Fibroblast of the aortic adventitia (primary cell): Measurements from ENCODE around the gene EPHB3. TPM values are rescaled to one million over a fixed set of nuclear protein-coding genes. Genes with fewer than 3 reads are reported as not detected.

Source experiments
- DNase-seq: peaks from one replicate; pipeline ENCODE4 v3.0.0-alpha.2; 2010; ENCODE audit warnings: low read depth
- H3K4me3 ChIP-seq: 2 replicates; pipeline ENCODE4 v1.5.1; 2011; ENCODE audit warnings: low read depth, mild to moderate bottlenecking, control low read depth, low read length, moderate library complexity
- CTCF ChIP-seq: IDR thresholded peaks from 2 replicates; pipeline ENCODE4 v1.5.1; 2011; ENCODE audit warnings: mild to moderate bottlenecking, low read length, control low read depth, inconsistent platforms; ENCODE audit not compliant: insufficient read depth
- total RNA-seq: library from RNA; depleted of rRNA; stranded (reverse); fragments of >200 nt; gene quantifications from 2 replicates; pipeline ENCODE4 v1.2.3, GENCODE V29; 2012; ENCODE audit warnings: low replicate concordance

Gene EPHB3
- total RNA-seq, 1 donor = 2.5 TPM

- H3K4me3 ChIP-seq = no peak overlapping the region
- no peak for DNase-seq
- TF ChIP-seq CTCF = no peak
Observed at GRCh38 chr3:184539801-184540435, 21.7 kb upstream of the EPHB3 start.

GRCh38 chr3:184540777-184541681 lies 20.6 kb upstream of the EPHB3 start:
- H3K4me3 ChIP-seq = no peak overlapping the region
- DNase-seq = peak; percentile 37
- peak; percentile 76 for TF ChIP-seq CTCF

GRCh38 chr3:184541886-184542562 lies 19.6 kb upstream of the EPHB3 start:
- TF ChIP-seq CTCF = no peak
- no peak overlapping the region for H3K4me3 ChIP-seq
- no peak for DNase-seq

- no peak overlapping the region for H3K4me3 ChIP-seq
- no peak for DNase-seq
- TF ChIP-seq CTCF = no peak
Observed at GRCh38 chr3:184542577-184542976, 19.0 kb upstream of the EPHB3 start.

GRCh38 chr3:184543256-184543655 lies 18.3 kb upstream of the EPHB3 start:
- no peak overlapping the region for H3K4me3 ChIP-seq
- DNase-seq = no peak
- TF ChIP-seq CTCF = no peak

- no peak overlapping the region for H3K4me3 ChIP-seq
- DNase-seq = peak; percentile 85
- peak; percentile 88 for TF ChIP-seq CTCF
Observed at GRCh38 chr3:184543843-184544512, 17.6 kb upstream of the EPHB3 start.
